ENCODE data around the gene PCBD1. TPM values are rescaled to one million over a fixed set of nuclear protein-coding genes. Genes with fewer than 3 reads are reported as not detected.

Gene PCBD1
- total and polyA plus RNA-seq, 2 experiments from 2014 or later: 33.3 to 78.5 TPM

GRCh38 chr10:70890917-70891431 lies 2.6 kb upstream of the PCBD1 start:
- Histone ChIP-seq H3F3A (replicated peaks; ENCODE audit: low read depth) (no peaks in the 10 kb centered on the region), H3K4me1 (ENCODE audit: insufficient read depth) (peaks cover 30% of the 10 kb centered on the region), H3K36me3 (ENCODE audit: insufficient read depth) (no peaks in the 10 kb centered on the region), H3K27ac (ENCODE audit: low read depth) (no peak overlapping the region), H3K4me2 (no peak overlapping the region), H3K4me3 (no peak overlapping the region), H2AFZ (no peak overlapping the region), H3K27me3 (ENCODE audit: insufficient read depth) (no peaks in the 10 kb centered on the region), H3K9me2 (ENCODE audit: insufficient read depth) (no peaks in the 10 kb centered on the region), H4K20me1 (replicated peaks; ENCODE audit: insufficient read depth) (no peaks in the 10 kb centered on the region), H3K79me2 (replicated peaks; ENCODE audit: insufficient read depth) (no peaks in the 10 kb centered on the region)
- H3K27me3 Mint-ChIP-seq (ENCODE audit: insufficient read depth, low read depth, poor library complexity): peaks cover 4% of the 10 kb centered on the region
- DNase-seq (ENCODE audit: low spot score) (no peak), ATAC-seq (no peak)
- no peaks in the 10 kb centered on the region for H3K36me3 Mint-ChIP-seq (ENCODE audit: low read depth)
- peaks cover 12% of the 10 kb centered on the region for H3K9me3 Mint-ChIP-seq
- peaks cover 45% of the 10 kb centered on the region for H3K4me1 Mint-ChIP-seq
- no peak overlapping the region for H3K4me3 Mint-ChIP-seq
- no peak for TF ChIP-seq EZH2 (IDR thresholded peaks at IDR 0.05; ENCODE audit: low read depth, unreplicated experiment)
- no peak for TF ChIP-seq JUNB (IDR thresholded peaks at IDR 0.05; ENCODE audit: unreplicated experiment)
- TF ChIP-seq REST (IDR thresholded peaks at IDR 0.05; ENCODE audit: unreplicated experiment): no peak
- TF ChIP-seq POLR2AphosphoS5 (IDR thresholded peaks at IDR 0.05; ENCODE audit: low read depth): no peak
- no peak for TF ChIP-seq STAT1 (IDR thresholded peaks at IDR 0.05; ENCODE audit: unreplicated experiment)
- TF ChIP-seq NANOG (IDR thresholded peaks at IDR 0.05; ENCODE audit: borderline replicate concordance): no peak
- no peak for TF ChIP-seq ZNF462 (CRISPR knock-in tag; IDR thresholded peaks at IDR 0.05)
- TF ChIP-seq CREB1 (CRISPR knock-in tag; IDR thresholded peaks at IDR 0.05; ENCODE audit: low read depth): no peak
- no peak for TF ChIP-seq ZNF331 (CRISPR knock-in tag; IDR thresholded peaks at IDR 0.05; ENCODE audit: low read depth)
- TF ChIP-seq CTCF (conservative IDR thresholded peaks at IDR 0.05; ENCODE audit: low read depth in 2 of 2): no peak
- TF ChIP-seq ETS1 (IDR thresholded peaks at IDR 0.05): no peak
- no peak for TF ChIP-seq EZH2phosphoT487 (IDR thresholded peaks at IDR 0.05; ENCODE audit: unreplicated experiment)
- no peak for TF ChIP-seq ZNF114 (CRISPR knock-in tag; IDR thresholded peaks at IDR 0.05)
- no peak overlapping the region for H3K27ac Mint-ChIP-seq

Measured in GM23338 (cell line).